Keratinocyte (primary cell): ENCODE measurements around the gene LOXHD1. TPM values are rescaled to one million over a fixed set of nuclear protein-coding genes. Genes with fewer than 3 reads are reported as not detected.

ENCODE experiments used
- DNase-seq: peaks from one replicate; pipeline ENCODE4 v3.0.0-alpha.2; 2011; ENCODE audit warnings: low read depth, missing footprints, low spot score
- FAIRE-seq: peaks from 2 replicates; lab custom pipeline; 2011; peaks lifted over from hg19 to GRCh38; lab: Jason Lieb, UNC
- H2AFZ ChIP-seq: 2 replicates; pipeline ENCODE4 v1.6.0; 2012; ENCODE audit warnings: low read length, control low read depth, inconsistent platforms; ENCODE audit not compliant: control insufficient read depth
- H3K27ac ChIP-seq: 2 replicates; pipeline ENCODE4 v1.5.1; 2011; ENCODE audit warnings: low read length; ENCODE audit not compliant: control insufficient read depth, insufficient read depth
- H3K27me3 ChIP-seq: 3 replicates; pipeline ENCODE4 v1.6.0; 2011; ENCODE audit warnings: low read length; ENCODE audit not compliant: control insufficient read depth, insufficient read depth; ENCODE audit errors: extremely low read depth
- H3K36me3 ChIP-seq, 2 experiments: 2 replicates in 1 of 2; 3 replicates in 1 of 2; pipeline ENCODE4 v1.5.1; 2011; ENCODE audit warnings: low read length in 2 of 2, mild to moderate bottlenecking in 1 of 2; ENCODE audit not compliant: control insufficient read depth in 2 of 2, insufficient read depth in 2 of 2; ENCODE audit errors: extremely low read depth in 1 of 2
- H3K4me1 ChIP-seq: 3 replicates; pipeline ENCODE4 v1.5.1; 2011; ENCODE audit warnings: low read length; ENCODE audit not compliant: control insufficient read depth, insufficient read depth; ENCODE audit errors: extremely low read depth
- H3K4me2 ChIP-seq: 3 replicates; pipeline ENCODE4 v1.6.0; 2011; ENCODE audit warnings: low read depth, low read length; ENCODE audit not compliant: control insufficient read depth, insufficient read depth; ENCODE audit errors: extremely low read depth
- H3K4me3 ChIP-seq, 3 experiments: fragments of 200-600 bp in 1 of 3; sonication (generic) in 1 of 3; 2 replicates in 2 of 3; 3 replicates in 1 of 3; pipeline ENCODE4 v1.5.1; 2011 to 2016; ENCODE audit warnings: low read length in 3 of 3, mild to moderate bottlenecking in 3 of 3, control low read depth in 2 of 3, inconsistent platforms in 1 of 3, low read depth in 1 of 3, mixed read lengths in 1 of 3, mixed run types in 1 of 3, moderate library complexity in 1 of 3; ENCODE audit not compliant: control insufficient read depth in 2 of 3, insufficient read depth in 2 of 3; ENCODE audit errors: extremely low read depth in 1 of 3
- H3K79me2 ChIP-seq: 2 replicates; pipeline ENCODE4 v1.6.0; 2012; ENCODE audit warnings: low read length; ENCODE audit not compliant: control insufficient read depth, insufficient read depth
- H3K9ac ChIP-seq: 3 replicates; pipeline ENCODE4 v1.6.0; 2011; ENCODE audit warnings: low read length; ENCODE audit not compliant: control insufficient read depth, insufficient read depth; ENCODE audit errors: extremely low read depth
- H3K9me1 ChIP-seq: 3 replicates; pipeline ENCODE4 v1.6.0; 2011; ENCODE audit warnings: low read length; ENCODE audit not compliant: control insufficient read depth, insufficient read depth; ENCODE audit errors: extremely low read depth
- H3K9me3 ChIP-seq: 2 replicates; pipeline ENCODE4 v1.5.1; 2012; ENCODE audit warnings: low read depth, low read length; ENCODE audit not compliant: control insufficient read depth
- H4K20me1 ChIP-seq: 3 replicates; pipeline ENCODE4 v1.6.0; 2011; ENCODE audit warnings: low read length; ENCODE audit not compliant: control insufficient read depth, insufficient read depth; ENCODE audit errors: extremely low read depth
- CTCF ChIP-seq, 3 experiments: IDR thresholded peaks in 1 of 3; conservative IDR thresholded peaks in 1 of 3; optimal IDR thresholded peaks in 1 of 3; 2 replicates in 2 of 3; 3 replicates in 1 of 3; pipeline versions ENCODE3 to v1.5.1; 2011; ENCODE audit warnings: low read length in 3 of 3, mild to moderate bottlenecking in 3 of 3, moderate library complexity in 2 of 3, control low read depth in 1 of 3, inconsistent platforms in 1 of 3; ENCODE audit not compliant: insufficient read depth in 2 of 3; ENCODE audit errors: extremely low read depth in 1 of 3
- EZH2 ChIP-seq: IDR thresholded peaks from one replicate; pipeline ENCODE4 v1.6.1; 2012; ENCODE audit warnings: inconsistent platforms, mild to moderate bottlenecking, low read length, moderate library complexity
- dilution Hi-C: fragments of 300-500 bp; cut with MboI; formaldehyde crosslinking; loops from one replicate; pipeline ENCODE4 v1.7.0; 2020; ENCODE audit warnings: low sequenced_read_pairs; ENCODE audit not compliant: extremely low pct_ligation_motif_present
- polyA plus RNA-seq, 5 experiments: library from polyadenylated mRNA; depleted of rRNA in 3 of 5; stranded (reverse) in 3 of 5; stranded (forward) in 1 of 5; unstranded in 1 of 5; fragments of >200 nt; gene quantifications; 1 replicate in 1 of 5; 2 replicates in 3 of 5; 3 replicates in 1 of 5; pipeline versions ENCODE4 v1.2.1 to v1.2.3, GENCODE V29; 2011 to 2012; ENCODE audit warnings: missing spikeins in 2 of 5, low read depth in 1 of 5, low replicate concordance in 1 of 5

LOXHD1 gene
- polyA plus RNA-seq, 1 donor (not counting 4 experiments of a cell fraction or from before 2014, with no cell fraction given): not detected

- Histone ChIP-seq H3K27ac (no peak overlapping the region), H3K27me3 (no peaks in the 10 kb centered on the region), H3K9ac (no peak overlapping the region), H3K4me3 (no peak overlapping the region), H3K36me3 (no peaks in the 10 kb centered on the region), H3K9me1 (no peaks in the 10 kb centered on the region), H3K9me3 (peaks cover 3% of the 10 kb centered on the region), H3K79me2 (no peaks in the 10 kb centered on the region), H3K4me1 (no peaks in the 10 kb centered on the region), H3K4me2 (no peak overlapping the region), H2AFZ (no peak overlapping the region), H4K20me1 (no peaks in the 10 kb centered on the region)
- DNase-seq (no peak), FAIRE-seq (no peak)
- no peak for TF ChIP-seq EZH2
- no peak for TF ChIP-seq CTCF (optimal IDR thresholded peaks at IDR 0.05 in 1 of 3, IDR thresholded peaks at IDR 0.05 in 1 of 3, conservative IDR thresholded peaks at IDR 0.05 in 1 of 3; ENCODE audit: extremely low read depth in 1 of 3, insufficient read depth in 2 of 3, low read length in 3 of 3)
- dilution Hi-C loops: no loop called here
Measured at GRCh38 chr18:46577546-46577945, 79.5 kb downstream of the LOXHD1 start.

DNA sequence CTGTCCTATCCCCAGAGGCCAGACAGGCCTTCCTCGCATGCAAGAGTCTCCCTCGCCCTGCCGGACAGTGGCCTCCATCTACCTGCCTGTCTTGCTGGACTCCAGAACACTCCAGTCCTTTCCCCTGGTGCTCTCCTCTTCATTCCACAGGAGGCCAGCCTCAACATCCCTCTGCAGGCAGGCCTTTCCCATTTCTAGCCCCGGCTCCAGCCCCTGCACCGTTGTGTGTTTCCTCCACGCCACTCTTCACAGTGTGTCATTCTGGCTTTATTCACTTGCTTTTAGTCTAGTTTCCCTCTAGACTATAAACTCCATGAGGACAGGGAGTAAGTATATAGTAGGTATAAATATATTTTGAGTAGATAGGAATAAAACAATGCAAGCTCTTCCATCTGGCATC is 81.2 kb downstream of the LOXHD1 start:
- H3K36me3 ChIP-seq: no peaks in the 10 kb centered on the region
- H3K9ac ChIP-seq: no peak overlapping the region
- no peak overlapping the region for H3K4me2 ChIP-seq
- dilution Hi-C loops: no loop called here
- H3K9me3 ChIP-seq: no peaks in the 10 kb centered on the region
- no peak for DNase-seq
- no peaks in the 10 kb centered on the region for H3K79me2 ChIP-seq
- no peaks in the 10 kb centered on the region for H4K20me1 ChIP-seq
- no peak overlapping the region for H3K27ac ChIP-seq
- no peak overlapping the region for H2AFZ ChIP-seq
- no peak for TF ChIP-seq CTCF (optimal IDR thresholded peaks at IDR 0.05 in 1 of 3, IDR thresholded peaks at IDR 0.05 in 1 of 3, conservative IDR thresholded peaks at IDR 0.05 in 1 of 3; ENCODE audit: extremely low read depth in 1 of 3, insufficient read depth in 2 of 3, low read length in 3 of 3)
- no peak for TF ChIP-seq EZH2
- H3K4me1 ChIP-seq: no peaks in the 10 kb centered on the region
- H3K9me1 ChIP-seq: no peaks in the 10 kb centered on the region
- no peak overlapping the region for H3K4me3 ChIP-seq
- no peak for FAIRE-seq
- no peaks in the 10 kb centered on the region for H3K27me3 ChIP-seq
